Neural cell (in vitro differentiated cells): ENCODE measurements around the gene SMIM10L2A. TPM values are rescaled to one million over a fixed set of nuclear protein-coding genes. Genes with fewer than 3 reads are reported as not detected.

Source experiments
- H2AFZ ChIP-seq: fragments of 200-600, 300-800 bp; sonication (generic), shearing (Covaris generic); 2 replicates; pipeline ENCODE4 v1.6.0; 2014; ENCODE audit warnings: low read depth, mild to moderate bottlenecking, antibody characterized with exemption, low read length, moderate library complexity
- H3F3A ChIP-seq: fragments of 200-600 bp; shearing (Covaris generic); 2 replicates; pipeline ENCODE4 v1.6.1; 2016; ENCODE audit warnings: mild to moderate bottlenecking, moderate library complexity, mixed read lengths, antibody characterized with exemption, low read length; ENCODE audit not compliant: insufficient read depth, poor library complexity, severe bottlenecking
- H3K27ac ChIP-seq: fragments of 200-600, 300-800 bp; sonication (generic), shearing (Covaris generic); 2 replicates; pipeline ENCODE4 v1.5.1; 2014; ENCODE audit warnings: mild to moderate bottlenecking, low read length, moderate library complexity
- H3K27me3 ChIP-seq: fragments of 300-800, 200-600 bp; sonication (generic), shearing (Covaris generic); 2 replicates; pipeline ENCODE4 v1.6.0; 2014; ENCODE audit warnings: mild to moderate bottlenecking, low read depth, low read length, moderate library complexity; ENCODE audit not compliant: insufficient read depth
- H3K36me3 ChIP-seq: fragments of 300-800, 200-600 bp; sonication (generic), shearing (Covaris generic); 2 replicates; pipeline ENCODE4 v1.5.1; 2014; ENCODE audit warnings: mild to moderate bottlenecking, antibody characterized with exemption, low read length, moderate library complexity; ENCODE audit not compliant: insufficient read depth
- H3K4me2 ChIP-seq: fragments of 300-800, 200-600 bp; sonication (generic), shearing (Covaris generic); 2 replicates; pipeline ENCODE4 v1.6.0; 2014; ENCODE audit warnings: mild to moderate bottlenecking, low read length
- H3K4me3 ChIP-seq: fragments of 300-800, 200-600 bp; sonication (generic), shearing (Covaris generic); 2 replicates; pipeline ENCODE4 v1.5.1; 2014; ENCODE audit warnings: mild to moderate bottlenecking, low read length, moderate library complexity
- H3K79me2 ChIP-seq: fragments of 200-600 bp; shearing (Covaris generic); replicated peaks from 2 replicates; pipeline ENCODE4 v1.6.0; 2014; ENCODE audit warnings: mild to moderate bottlenecking, low read length, moderate library complexity; ENCODE audit not compliant: insufficient read depth
- H3K9ac ChIP-seq: fragments of 300-800, 200-600 bp; sonication (generic), shearing (Covaris generic); 2 replicates; pipeline ENCODE4 v1.6.1; 2016; ENCODE audit warnings: mild to moderate bottlenecking, low read length, mixed read lengths
- H3K9me2 ChIP-seq: fragments of 200-600 bp; shearing (Covaris generic); 2 replicates; pipeline ENCODE4 v1.6.1; 2016; ENCODE audit warnings: mild to moderate bottlenecking, low read length, mixed read lengths; ENCODE audit not compliant: insufficient read depth
- H3K9me3 ChIP-seq: fragments of 200-600, 300-800 bp; sonication (generic), shearing (Covaris generic); 2 replicates; pipeline ENCODE4 v1.6.1; 2016; ENCODE audit warnings: mild to moderate bottlenecking, mixed run types, low read length, moderate library complexity, mixed read lengths
- H4K20me1 ChIP-seq: fragments of 200-600 bp; shearing (Covaris generic); 2 replicates; pipeline ENCODE4 v1.6.1; 2016; ENCODE audit warnings: mild to moderate bottlenecking, mixed run types; ENCODE audit not compliant: insufficient read depth
- EP300 ChIP-seq: fragments of 450-650 bp; conservative IDR thresholded peaks from 2 replicates; pipeline ENCODE4 v1.6.1; 2014; ENCODE audit warnings: antibody characterized with exemption, mild to moderate bottlenecking, moderate library complexity; ENCODE audit not compliant: poor library complexity, severe bottlenecking
- EZH2 ChIP-seq: fragments of 200-600, 300-800 bp; shearing (Covaris generic), sonication (generic); IDR thresholded peaks from 2 replicates; pipeline ENCODE4 v1.6.1; 2014; ENCODE audit warnings: antibody characterized with exemption, low read length, borderline replicate concordance, mild to moderate bottlenecking; ENCODE audit not compliant: insufficient read depth, poor library complexity, severe bottlenecking
- MXI1 ChIP-seq: fragments of 450-650 bp; conservative IDR thresholded peaks from 2 replicates; pipeline ENCODE4 v1.6.1; 2014; ENCODE audit warnings: antibody characterized with exemption, mild to moderate bottlenecking; ENCODE audit not compliant: poor library complexity, severe bottlenecking
- POLR2AphosphoS5 ChIP-seq: IDR thresholded peaks from 2 replicates; pipeline ENCODE4 v1.6.1; 2012
- RAD21 ChIP-seq: fragments of 450-650 bp; conservative IDR thresholded peaks from 2 replicates; pipeline ENCODE4 v1.6.1; 2014; ENCODE audit warnings: antibody characterized with exemption, mild to moderate bottlenecking, moderate library complexity
- SMC3 ChIP-seq: fragments of 450-650 bp; conservative IDR thresholded peaks from 2 replicates; pipeline ENCODE4 v1.6.1; 2014; ENCODE audit warnings: antibody characterized with exemption, mild to moderate bottlenecking, moderate library complexity; ENCODE audit not compliant: poor library complexity
- TAF1 ChIP-seq: IDR thresholded peaks from 2 replicates; pipeline ENCODE4 v1.6.1; 2012; ENCODE audit warnings: low read depth
- polyA plus RNA-seq: library from polyadenylated mRNA; depleted of rRNA; stranded (reverse); fragments of >200 nt; gene quantifications from 2 replicates; pipeline ENCODE4 v1.2.3, GENCODE V29; 2014
- TF ChIP-seq, protein P1 (sequence below): fragments of 450-650 bp; IDR thresholded peaks from 2 replicates; pipeline ENCODE4 v1.5.1; 2014; ENCODE audit warnings: antibody characterized with exemption, mild to moderate bottlenecking, moderate library complexity; ENCODE audit not compliant: poor library complexity, severe bottlenecking
- TF ChIP-seq, protein P2 (sequence below): IDR thresholded peaks from 2 replicates; pipeline ENCODE4 v1.6.1; 2012; ENCODE audit warnings: borderline replicate concordance

The SMIM10L2A gene
- polyA plus RNA-seq, 1 donor from 2014 or later = 5.4 TPM

DNA sequence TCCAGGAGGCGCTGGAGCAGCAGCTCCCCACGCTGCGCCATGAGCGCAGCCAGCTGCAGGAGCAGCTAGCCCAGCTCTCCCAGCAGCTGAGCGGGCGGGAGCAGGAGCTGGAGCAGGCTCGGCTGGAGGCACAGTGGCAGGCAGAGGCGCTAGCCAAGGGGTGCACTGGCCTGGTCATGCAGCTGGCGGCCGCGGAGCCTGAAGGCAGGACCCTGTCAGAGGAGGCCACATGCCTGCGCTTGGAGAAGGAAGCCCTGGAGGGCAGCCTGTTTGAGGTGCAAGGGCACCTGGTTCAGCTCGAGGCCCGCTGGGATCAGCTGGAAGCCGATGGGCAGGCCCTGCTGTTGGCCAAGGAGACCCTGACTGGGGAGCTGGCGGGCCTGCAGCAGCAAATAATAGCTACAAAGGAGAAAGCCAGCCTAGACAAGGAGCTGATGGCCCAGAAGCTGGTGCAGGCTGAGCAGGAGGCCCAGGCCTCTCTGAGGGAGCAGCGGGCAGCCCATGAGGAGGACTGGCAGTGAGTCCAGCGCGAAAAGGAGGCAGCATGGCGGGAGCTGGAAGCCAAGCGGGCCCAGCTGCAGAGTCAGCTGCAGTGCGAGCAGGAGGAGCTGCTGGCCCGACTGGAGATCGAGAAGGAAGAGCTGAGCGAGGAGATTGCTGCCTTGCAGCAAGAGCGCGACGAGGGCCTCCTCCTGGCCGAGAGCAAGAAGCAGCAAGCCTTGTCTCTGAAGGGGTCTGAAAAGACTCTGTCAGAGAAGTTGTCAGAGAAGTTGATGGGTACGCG is 13.6 kb downstream of the SMIM10L2A start:
- TF ChIP-seq, protein P1, sequence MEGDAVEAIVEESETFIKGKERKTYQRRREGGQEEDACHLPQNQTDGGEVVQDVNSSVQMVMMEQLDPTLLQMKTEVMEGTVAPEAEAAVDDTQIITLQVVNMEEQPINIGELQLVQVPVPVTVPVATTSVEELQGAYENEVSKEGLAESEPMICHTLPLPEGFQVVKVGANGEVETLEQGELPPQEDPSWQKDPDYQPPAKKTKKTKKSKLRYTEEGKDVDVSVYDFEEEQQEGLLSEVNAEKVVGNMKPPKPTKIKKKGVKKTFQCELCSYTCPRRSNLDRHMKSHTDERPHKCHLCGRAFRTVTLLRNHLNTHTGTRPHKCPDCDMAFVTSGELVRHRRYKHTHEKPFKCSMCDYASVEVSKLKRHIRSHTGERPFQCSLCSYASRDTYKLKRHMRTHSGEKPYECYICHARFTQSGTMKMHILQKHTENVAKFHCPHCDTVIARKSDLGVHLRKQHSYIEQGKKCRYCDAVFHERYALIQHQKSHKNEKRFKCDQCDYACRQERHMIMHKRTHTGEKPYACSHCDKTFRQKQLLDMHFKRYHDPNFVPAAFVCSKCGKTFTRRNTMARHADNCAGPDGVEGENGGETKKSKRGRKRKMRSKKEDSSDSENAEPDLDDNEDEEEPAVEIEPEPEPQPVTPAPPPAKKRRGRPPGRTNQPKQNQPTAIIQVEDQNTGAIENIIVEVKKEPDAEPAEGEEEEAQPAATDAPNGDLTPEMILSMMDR = no peak
- TF ChIP-seq TAF1 = no peak
- TF ChIP-seq POLR2AphosphoS5 = no peak
- TF ChIP-seq, protein P2, sequence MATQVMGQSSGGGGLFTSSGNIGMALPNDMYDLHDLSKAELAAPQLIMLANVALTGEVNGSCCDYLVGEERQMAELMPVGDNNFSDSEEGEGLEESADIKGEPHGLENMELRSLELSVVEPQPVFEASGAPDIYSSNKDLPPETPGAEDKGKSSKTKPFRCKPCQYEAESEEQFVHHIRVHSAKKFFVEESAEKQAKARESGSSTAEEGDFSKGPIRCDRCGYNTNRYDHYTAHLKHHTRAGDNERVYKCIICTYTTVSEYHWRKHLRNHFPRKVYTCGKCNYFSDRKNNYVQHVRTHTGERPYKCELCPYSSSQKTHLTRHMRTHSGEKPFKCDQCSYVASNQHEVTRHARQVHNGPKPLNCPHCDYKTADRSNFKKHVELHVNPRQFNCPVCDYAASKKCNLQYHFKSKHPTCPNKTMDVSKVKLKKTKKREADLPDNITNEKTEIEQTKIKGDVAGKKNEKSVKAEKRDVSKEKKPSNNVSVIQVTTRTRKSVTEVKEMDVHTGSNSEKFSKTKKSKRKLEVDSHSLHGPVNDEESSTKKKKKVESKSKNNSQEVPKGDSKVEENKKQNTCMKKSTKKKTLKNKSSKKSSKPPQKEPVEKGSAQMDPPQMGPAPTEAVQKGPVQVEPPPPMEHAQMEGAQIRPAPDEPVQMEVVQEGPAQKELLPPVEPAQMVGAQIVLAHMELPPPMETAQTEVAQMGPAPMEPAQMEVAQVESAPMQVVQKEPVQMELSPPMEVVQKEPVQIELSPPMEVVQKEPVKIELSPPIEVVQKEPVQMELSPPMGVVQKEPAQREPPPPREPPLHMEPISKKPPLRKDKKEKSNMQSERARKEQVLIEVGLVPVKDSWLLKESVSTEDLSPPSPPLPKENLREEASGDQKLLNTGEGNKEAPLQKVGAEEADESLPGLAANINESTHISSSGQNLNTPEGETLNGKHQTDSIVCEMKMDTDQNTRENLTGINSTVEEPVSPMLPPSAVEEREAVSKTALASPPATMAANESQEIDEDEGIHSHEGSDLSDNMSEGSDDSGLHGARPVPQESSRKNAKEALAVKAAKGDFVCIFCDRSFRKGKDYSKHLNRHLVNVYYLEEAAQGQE = no peak
- no peak for TF ChIP-seq RAD21
- TF ChIP-seq EZH2 = no peak
- TF ChIP-seq EP300 = no peak
- Histone ChIP-seq H3F3A (no peaks in the 10 kb centered on the region), H3K9me3 (no peaks in the 10 kb centered on the region), H3K9ac (no peak overlapping the region), H3K27me3 (no peaks in the 10 kb centered on the region), H3K27ac (no peak overlapping the region), H2AFZ (no peak overlapping the region), H3K4me2 (no peak overlapping the region), H3K9me2 (no peaks in the 10 kb centered on the region), H3K4me3 (no peak overlapping the region), H3K79me2 (no peaks in the 10 kb centered on the region), H3K36me3 (no peaks in the 10 kb centered on the region), H4K20me1 (no peaks in the 10 kb centered on the region)

DNA sequence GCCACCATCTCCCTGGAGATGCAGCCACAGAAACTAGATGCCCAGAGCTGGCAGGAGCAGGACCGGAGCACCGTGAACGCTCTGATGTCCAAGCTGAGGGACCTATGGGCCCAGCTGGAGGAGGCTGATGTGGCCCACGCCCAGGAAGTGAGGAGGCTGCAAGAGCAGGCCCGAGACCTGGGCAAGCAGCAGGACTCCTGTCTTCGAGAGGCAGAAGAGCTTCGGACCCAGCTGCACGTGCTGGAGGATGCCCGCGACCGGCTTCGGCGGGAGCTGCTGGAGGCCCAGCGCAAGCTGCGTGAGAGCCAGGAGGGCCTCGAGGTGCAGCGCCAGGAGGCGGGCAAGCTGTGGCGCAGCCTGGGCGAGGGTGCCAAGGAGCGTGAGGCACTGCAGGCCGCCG is 14.2 kb downstream of the SMIM10L2A start:
- H3F3A ChIP-seq = no peaks in the 10 kb centered on the region
- H3K27me3 ChIP-seq = no peaks in the 10 kb centered on the region
- no peaks in the 10 kb centered on the region for H4K20me1 ChIP-seq
- TF ChIP-seq SMC3 (no peak), EZH2 (no peak), MXI1 (no peak), POLR2AphosphoS5 (no peak)
- TF ChIP-seq, protein P1 = no peak
- no peak overlapping the region for H3K4me2 ChIP-seq
- H3K9ac ChIP-seq = no peak overlapping the region
- no peaks in the 10 kb centered on the region for H3K79me2 ChIP-seq
- no peak overlapping the region for H2AFZ ChIP-seq
- no peak overlapping the region for H3K27ac ChIP-seq
- H3K9me2 ChIP-seq = no peaks in the 10 kb centered on the region
- H3K9me3 ChIP-seq = no peaks in the 10 kb centered on the region
- no peaks in the 10 kb centered on the region for H3K36me3 ChIP-seq
- H3K4me3 ChIP-seq = no peak overlapping the region
